Endothelial cell of umbilical vein (primary cell): ENCODE measurements around the gene SLC16A7. TPM values are rescaled to one million over a fixed set of nuclear protein-coding genes. Genes with fewer than 3 reads are reported as not detected.

Source experiments
- BruUV-seq: library from RNA; stranded (reverse); fragments of 400-500 nt; replicated peaks from 2 replicates; lab custom pipeline; 2021; lab: Mats Ljungman, UMichigan
- CTCF ChIA-PET: fragments of 300-600, 350-600 bp; sonication (Branson Sonifier 250); formaldehyde crosslinking; loops from one replicate; lab custom pipeline; 2021; ENCODE audit warnings: antibody characterized with exemption, inconsistent platforms; lab: Charles Lee
- POLR2A ChIA-PET: fragments of 300-600, 350-600 bp; sonication (Branson Sonifier 250); formaldehyde crosslinking; loops from one replicate; lab custom pipeline; 2021; ENCODE audit warnings: antibody characterized with exemption, inconsistent platforms; lab: Charles Lee
- DNase-seq: peaks from one replicate; pipeline ENCODE4 v3.0.0-alpha.2; 2011; ENCODE audit warnings: low read depth, low spot score
- FAIRE-seq: peaks from 2 replicates; lab custom pipeline; 2011; peaks lifted over from hg19 to GRCh38; lab: Jason Lieb, UNC
- H2AFZ ChIP-seq: 2 replicates; pipeline ENCODE4 v1.6.0; 2012; ENCODE audit warnings: low read depth, low read length, control low read depth, inconsistent platforms
- H3K27ac ChIP-seq: 2 replicates; pipeline ENCODE4 v1.5.1; 2011; ENCODE audit warnings: low read depth, mild to moderate bottlenecking, control low read depth, low read length, moderate library complexity; ENCODE audit not compliant: insufficient read depth
- H3K27me3 ChIP-seq, 2 experiments: 2 replicates each; pipeline versions ENCODE4 v1.6.0 to v1.6.1; 2011; ENCODE audit warnings: low read length in 2 of 2, mixed read lengths in 1 of 2; ENCODE audit not compliant: control insufficient read depth in 2 of 2, insufficient read depth in 2 of 2
- H3K36me3 ChIP-seq, 2 experiments: 2 replicates in 1 of 2; 3 replicates in 1 of 2; pipeline ENCODE4 v1.5.1; 2011; ENCODE audit warnings: low read length in 2 of 2, mild to moderate bottlenecking in 1 of 2, moderate library complexity in 1 of 2; ENCODE audit not compliant: control insufficient read depth in 2 of 2, insufficient read depth in 2 of 2; ENCODE audit errors: extremely low read depth in 1 of 2
- H3K4me1 ChIP-seq: 3 replicates; pipeline ENCODE4 v1.5.1; 2011; ENCODE audit warnings: mild to moderate bottlenecking, low read length; ENCODE audit not compliant: control insufficient read depth, insufficient read depth; ENCODE audit errors: extremely low read depth
- H3K4me2 ChIP-seq: 2 replicates; pipeline ENCODE4 v1.6.1; 2011; ENCODE audit warnings: low read length, control low read depth, mixed read lengths; ENCODE audit not compliant: insufficient read depth
- H3K4me3 ChIP-seq, 3 experiments: fragments of 200-600 bp in 1 of 3; sonication (generic), shearing (Covaris generic) in 1 of 3; replicated peaks in 1 of 3; 2 replicates each; pipeline ENCODE4 v1.5.1; 2011 to 2016; ENCODE audit warnings: control low read depth in 3 of 3, low read length in 3 of 3, mild to moderate bottlenecking in 2 of 3, inconsistent platforms in 1 of 3, low read depth in 1 of 3, moderate library complexity in 1 of 3; ENCODE audit not compliant: insufficient read depth in 1 of 3
- H3K79me2 ChIP-seq: 2 replicates; pipeline ENCODE4 v1.6.0; 2012; ENCODE audit warnings: low read length, inconsistent platforms; ENCODE audit not compliant: control insufficient read depth, insufficient read depth
- H3K9ac ChIP-seq: replicated peaks from 2 replicates; pipeline ENCODE3; 2011; ENCODE audit warnings: low read length, control low read depth; ENCODE audit not compliant: insufficient read depth; ENCODE audit errors: extremely low read depth
- H3K9me1 ChIP-seq: replicated peaks from 3 replicates; pipeline ENCODE4 v1.6.0; 2011; ENCODE audit warnings: mild to moderate bottlenecking, low read length; ENCODE audit not compliant: control insufficient read depth, insufficient read depth; ENCODE audit errors: extremely low read depth
- H3K9me3 ChIP-seq: replicated peaks from 2 replicates; pipeline ENCODE4 v1.5.1; 2012; ENCODE audit warnings: low read length, inconsistent platforms; ENCODE audit not compliant: control insufficient read depth, insufficient read depth
- H4K20me1 ChIP-seq: replicated peaks from 2 replicates; pipeline ENCODE3; 2011; ENCODE audit warnings: mild to moderate bottlenecking, low read length; ENCODE audit not compliant: control insufficient read depth, insufficient read depth; ENCODE audit errors: extremely low read depth
- CTCF ChIP-seq, 2 donors: IDR thresholded peaks; 1 replicate in 1 of 2; 2 replicates in 1 of 2; pipeline ENCODE4 v1.5.1; 2011; ENCODE audit warnings: low read length in 2 of 2, mild to moderate bottlenecking in 2 of 2, moderate library complexity in 2 of 2, control low read depth in 1 of 2, inconsistent platforms in 1 of 2, low read depth in 1 of 2; ENCODE audit not compliant: insufficient read depth in 1 of 2; ENCODE audit errors: extremely low read depth in 1 of 2
- EZH2 ChIP-seq: IDR thresholded peaks from 2 replicates; pipeline ENCODE4 v1.6.1; 2012; ENCODE audit warnings: borderline replicate concordance, low read depth, mild to moderate bottlenecking, moderate library complexity, low read length, inconsistent platforms; ENCODE audit not compliant: severe bottlenecking
- FOS ChIP-seq: IDR thresholded peaks from 2 replicates; pipeline ENCODE4 v1.6.1; 2011; ENCODE audit warnings: mild to moderate bottlenecking, low read length, moderate library complexity, borderline replicate concordance; ENCODE audit not compliant: insufficient read depth
- GATA2 ChIP-seq: IDR thresholded peaks from 2 replicates; pipeline ENCODE4 v1.7.0; 2011; ENCODE audit warnings: low read depth, mild to moderate bottlenecking, moderate library complexity, mixed read lengths, low read length; ENCODE audit not compliant: insufficient read length, insufficient read depth
- JUN ChIP-seq: IDR thresholded peaks from 2 replicates; pipeline ENCODE4 v1.6.1; 2011; ENCODE audit warnings: borderline replicate concordance, low read depth; ENCODE audit not compliant: insufficient read length, insufficient read depth
- MAX ChIP-seq: IDR thresholded peaks from 2 replicates; pipeline ENCODE4 v1.6.1; 2011; ENCODE audit not compliant: insufficient read depth, insufficient read length
- MYC ChIP-seq: IDR thresholded peaks from one replicate; pipeline ENCODE4 v1.6.1; 2011; ENCODE audit warnings: mild to moderate bottlenecking, low read depth, low read length
- POLR2A ChIP-seq: IDR thresholded peaks from 2 replicates; pipeline ENCODE4 v1.6.1; 2012; ENCODE audit warnings: low read depth, mild to moderate bottlenecking, control low read depth, low read length
- POLR2AphosphoS5 ChIP-seq: IDR thresholded peaks from 2 replicates; pipeline ENCODE4 v1.6.1; 2012; ENCODE audit warnings: low read depth, mild to moderate bottlenecking, control low read depth, low read length, moderate library complexity; ENCODE audit not compliant: insufficient read depth
- dilution Hi-C: fragments of 300-500 bp; cut with MboI; formaldehyde crosslinking; loops from one replicate; pipeline ENCODE4 v1.15.0; 2019; ENCODE audit warnings: low sequenced_read_pairs; ENCODE audit not compliant: extremely low pct_ligation_motif_present
- intact Hi-C: fragments of 100-400 bp; cut with micrococcal nuclease; formaldehyde crosslinking; loops from one replicate; pipeline ENCODE4 v1.10.0; 2022
- polyA plus RNA-seq, 4 experiments: library from polyadenylated mRNA; depleted of rRNA in 3 of 4; stranded (reverse) in 3 of 4; unstranded in 1 of 4; fragments of >200 nt; gene quantifications; 2 replicates each; pipeline versions ENCODE4 v1.2.1 to v1.2.3, GENCODE V29; 2011 to 2012; ENCODE audit warnings: missing spikeins in 1 of 4
- total RNA-seq: library from RNA; stranded (reverse); gene quantifications from 2 replicates; pipeline ENCODE4 v1.2.3, GENCODE V29; 2021

The SLC16A7 gene
- total and polyA plus RNA-seq, 2 donors (not counting 3 experiments of a cell fraction or from before 2014, with no cell fraction given): 2.9 to 8.9 TPM

GRCh38 chr12:59808317-59808910, 212.6 kb downstream of the SLC16A7 start:
- ChIA-PET POLR2A (no interaction called here), CTCF (interaction anchor here (0.8 to 2.9 kb wide), 13 partner anchors 10 to 686 kb away, joined by 3 to 16 read pairs (median 4); partner anchors contain the start of gene SLC16A7)
- no TSS peak for BruUV-seq
- intact Hi-C loops: loop anchor here (1.0 to 10.0 kb wide), 2 partner anchors 214 to 405 kb away; partner anchors contain the start of gene SLC16A7
- Histone ChIP-seq H4K20me1 (no peaks in the 10 kb centered on the region), H3K4me2 (no peak overlapping the region), H3K9ac (no peak overlapping the region), H3K9me1 (no peaks in the 10 kb centered on the region), H2AFZ (no peak overlapping the region), H3K9me3 (no peaks in the 10 kb centered on the region), H3K27me3 (no peaks in the 10 kb centered on the region), H3K27ac (no peak overlapping the region), H3K4me3 (no peak overlapping the region), H3K4me1 (no peaks in the 10 kb centered on the region), H3K79me2 (no peaks in the 10 kb centered on the region), H3K36me3 (no peaks in the 10 kb centered on the region)
- DNase-seq (peak; percentile 54), FAIRE-seq (no peak)
- dilution Hi-C loops: no loop called here
- TF ChIP-seq CTCF (IDR thresholded peaks at IDR 0.05; ENCODE audit: extremely low read depth in 1 of 2, insufficient read depth in 1 of 2, low read depth in 1 of 2, low read length in 2 of 2) (peak; percentile 54 to 59), FOS (no peak), POLR2AphosphoS5 (no peak), JUN (no peak)

- FAIRE-seq (no peak), DNase-seq (no peak)
- no peaks in the 10 kb centered on the region for H3K27me3 ChIP-seq
- H2AFZ ChIP-seq: no peak overlapping the region
- no peak overlapping the region for H3K4me3 ChIP-seq
- no peak overlapping the region for H3K4me2 ChIP-seq
- no peaks in the 10 kb centered on the region for H3K9me1 ChIP-seq
- dilution Hi-C loops: no loop called here
- no peaks in the 10 kb centered on the region for H3K4me1 ChIP-seq
- CTCF ChIA-PET: no interaction called here
- no peaks in the 10 kb centered on the region for H3K79me2 ChIP-seq
- no peak overlapping the region for H3K27ac ChIP-seq
- H3K36me3 ChIP-seq: no peaks in the 10 kb centered on the region
- BruUV-seq: no TSS peak
- no peaks in the 10 kb centered on the region for H4K20me1 ChIP-seq
- intact Hi-C loops: no loop called here
- TF ChIP-seq JUN (no peak), MYC (no peak), FOS (no peak), MAX (no peak), GATA2 (no peak), CTCF (IDR thresholded peaks at IDR 0.05; ENCODE audit: extremely low read depth in 1 of 2, insufficient read depth in 1 of 2, low read depth in 1 of 2, low read length in 2 of 2) (no peak), EZH2 (no peak), POLR2AphosphoS5 (no peak), POLR2A (no peak)
- POLR2A ChIA-PET: no interaction called here
- H3K9ac ChIP-seq: no peak overlapping the region
- H3K9me3 ChIP-seq: no peaks in the 10 kb centered on the region
Measured at GRCh38 chr12:59811991-59812390, 216.2 kb downstream of the SLC16A7 start.
